ENCODE measurements around the gene GLP1R.

The GLP1R gene

DNA sequence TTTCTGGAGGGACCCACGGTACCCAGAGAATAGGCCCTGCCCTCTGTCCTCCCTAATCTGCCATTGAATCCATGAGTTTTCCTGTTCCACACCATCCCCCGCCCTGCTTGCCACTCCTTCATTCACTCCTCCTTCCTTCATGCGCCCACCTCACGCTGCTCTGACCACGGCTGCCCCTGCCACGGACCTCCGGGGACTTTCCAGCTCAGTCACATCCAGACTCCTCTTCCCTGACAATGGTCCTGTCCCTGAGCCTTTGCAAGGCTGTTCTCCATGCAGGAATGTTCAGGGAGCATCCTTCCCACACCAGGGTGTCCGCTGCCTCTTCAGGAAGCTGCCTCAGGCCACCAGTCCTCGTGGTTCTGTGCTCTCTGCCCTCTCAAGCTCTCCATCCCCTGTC lies 25.9 kb downstream of the GLP1R start:
- no peak overlapping the region for H2AFZ ChIP-seq (ENCODE audit: low read length)
- no peak overlapping the region for H3K9ac ChIP-seq (ENCODE audit: low read depth, low read length, poor library complexity, severe bottlenecking)
- no peaks in the 10 kb centered on the region for H3F3A ChIP-seq (ENCODE audit: low read depth)
- no peak overlapping the region for H3K4me2 ChIP-seq (ENCODE audit: low read depth, low read length, poor library complexity, severe bottlenecking)
- H3K79me2 ChIP-seq (ENCODE audit: insufficient read depth, low read length), result no peaks in the 10 kb centered on the region
- H3K4me3 ChIP-seq (ENCODE audit: low read length, poor library complexity, severe bottlenecking), result no peak overlapping the region
- no peak for TF ChIP-seq EZH2phosphoT487 (IDR thresholded peaks at IDR 0.05; ENCODE audit: borderline replicate concordance)
- TF ChIP-seq, protein P1, sequence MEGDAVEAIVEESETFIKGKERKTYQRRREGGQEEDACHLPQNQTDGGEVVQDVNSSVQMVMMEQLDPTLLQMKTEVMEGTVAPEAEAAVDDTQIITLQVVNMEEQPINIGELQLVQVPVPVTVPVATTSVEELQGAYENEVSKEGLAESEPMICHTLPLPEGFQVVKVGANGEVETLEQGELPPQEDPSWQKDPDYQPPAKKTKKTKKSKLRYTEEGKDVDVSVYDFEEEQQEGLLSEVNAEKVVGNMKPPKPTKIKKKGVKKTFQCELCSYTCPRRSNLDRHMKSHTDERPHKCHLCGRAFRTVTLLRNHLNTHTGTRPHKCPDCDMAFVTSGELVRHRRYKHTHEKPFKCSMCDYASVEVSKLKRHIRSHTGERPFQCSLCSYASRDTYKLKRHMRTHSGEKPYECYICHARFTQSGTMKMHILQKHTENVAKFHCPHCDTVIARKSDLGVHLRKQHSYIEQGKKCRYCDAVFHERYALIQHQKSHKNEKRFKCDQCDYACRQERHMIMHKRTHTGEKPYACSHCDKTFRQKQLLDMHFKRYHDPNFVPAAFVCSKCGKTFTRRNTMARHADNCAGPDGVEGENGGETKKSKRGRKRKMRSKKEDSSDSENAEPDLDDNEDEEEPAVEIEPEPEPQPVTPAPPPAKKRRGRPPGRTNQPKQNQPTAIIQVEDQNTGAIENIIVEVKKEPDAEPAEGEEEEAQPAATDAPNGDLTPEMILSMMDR (conservative IDR thresholded peaks at IDR 0.05; ENCODE audit: low read length), result no peak
- no peaks in the 10 kb centered on the region for H4K20me1 ChIP-seq (ENCODE audit: insufficient read depth, low read length, poor library complexity, severe bottlenecking)
- no peaks in the 10 kb centered on the region for H3K9me3 ChIP-seq (ENCODE audit: insufficient read depth, low read depth, low read length)
- H3K9me2 ChIP-seq (replicated peaks; ENCODE audit: low read depth, low read length), result no peaks in the 10 kb centered on the region
- no peaks in the 10 kb centered on the region for H3K27me3 ChIP-seq (ENCODE audit: insufficient read depth, low read length, poor library complexity, severe bottlenecking)
- H3K4me1 ChIP-seq (ENCODE audit: insufficient read depth, low read length, poor library complexity, severe bottlenecking), result peaks cover 3% of the 10 kb centered on the region
- H3K36me3 ChIP-seq (ENCODE audit: insufficient read depth, low read length), result no peaks in the 10 kb centered on the region

DNA sequence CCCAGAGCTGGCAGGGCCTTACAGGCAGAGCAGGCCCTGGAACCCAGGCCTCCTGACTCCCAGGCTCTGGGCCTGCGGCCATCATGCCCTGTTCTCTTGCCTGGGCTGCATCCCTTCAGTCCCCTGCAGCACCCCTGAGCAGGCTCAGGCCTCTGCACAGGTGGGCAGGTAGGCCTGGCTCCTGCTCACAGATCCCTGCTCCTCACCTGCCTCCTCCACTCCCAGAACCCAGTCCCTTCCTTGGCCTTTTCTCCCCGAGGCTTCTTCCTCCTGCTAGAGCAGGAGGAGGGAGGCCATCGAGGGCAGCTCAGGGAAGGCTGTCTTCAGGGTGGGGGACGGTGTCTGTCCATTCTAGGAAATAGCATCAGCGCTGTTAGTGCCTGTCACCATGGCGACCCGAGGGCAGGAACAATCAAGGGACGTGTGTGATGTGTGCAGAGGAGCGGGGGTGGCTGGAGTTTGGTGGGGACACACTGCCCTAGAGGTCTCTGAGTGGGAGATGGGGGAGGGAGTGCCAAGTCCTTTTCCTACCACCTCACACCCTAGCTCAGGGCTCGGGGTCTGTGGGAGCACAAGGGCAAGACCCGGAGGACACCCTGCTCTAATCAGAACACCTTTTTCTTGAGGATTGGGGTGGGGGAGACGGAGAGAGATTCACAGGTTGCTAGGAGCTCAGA lies 26.6 kb downstream of the GLP1R start:
- no peaks in the 10 kb centered on the region for H4K20me1 ChIP-seq (ENCODE audit: insufficient read depth, low read length, poor library complexity, severe bottlenecking)
- no peaks in the 10 kb centered on the region for H3K9me3 ChIP-seq (ENCODE audit: insufficient read depth, low read depth, low read length)
- no peaks in the 10 kb centered on the region for H3K36me3 ChIP-seq (ENCODE audit: insufficient read depth, low read length)
- H3K9ac ChIP-seq (ENCODE audit: low read depth, low read length, poor library complexity, severe bottlenecking), result no peak overlapping the region
- H3K4me1 ChIP-seq (ENCODE audit: insufficient read depth, low read length, poor library complexity, severe bottlenecking), result peaks cover 3% of the 10 kb centered on the region
- H3K4me2 ChIP-seq (ENCODE audit: low read depth, low read length, poor library complexity, severe bottlenecking), result no peak overlapping the region
- no peak overlapping the region for H2AFZ ChIP-seq (ENCODE audit: low read length)
- H3K27me3 ChIP-seq (ENCODE audit: insufficient read depth, low read length, poor library complexity, severe bottlenecking), result no peaks in the 10 kb centered on the region
- no peaks in the 10 kb centered on the region for H3F3A ChIP-seq (ENCODE audit: low read depth)
- H3K9me2 ChIP-seq (replicated peaks; ENCODE audit: low read depth, low read length), result no peaks in the 10 kb centered on the region
- TF ChIP-seq, protein P1 (conservative IDR thresholded peaks at IDR 0.05; ENCODE audit: low read length), result no peak
- TF ChIP-seq EZH2phosphoT487 (IDR thresholded peaks at IDR 0.05; ENCODE audit: borderline replicate concordance), result no peak
- H3K4me3 ChIP-seq (ENCODE audit: low read length, poor library complexity, severe bottlenecking), result no peak overlapping the region
- no peaks in the 10 kb centered on the region for H3K79me2 ChIP-seq (ENCODE audit: insufficient read depth, low read length)

DNA sequence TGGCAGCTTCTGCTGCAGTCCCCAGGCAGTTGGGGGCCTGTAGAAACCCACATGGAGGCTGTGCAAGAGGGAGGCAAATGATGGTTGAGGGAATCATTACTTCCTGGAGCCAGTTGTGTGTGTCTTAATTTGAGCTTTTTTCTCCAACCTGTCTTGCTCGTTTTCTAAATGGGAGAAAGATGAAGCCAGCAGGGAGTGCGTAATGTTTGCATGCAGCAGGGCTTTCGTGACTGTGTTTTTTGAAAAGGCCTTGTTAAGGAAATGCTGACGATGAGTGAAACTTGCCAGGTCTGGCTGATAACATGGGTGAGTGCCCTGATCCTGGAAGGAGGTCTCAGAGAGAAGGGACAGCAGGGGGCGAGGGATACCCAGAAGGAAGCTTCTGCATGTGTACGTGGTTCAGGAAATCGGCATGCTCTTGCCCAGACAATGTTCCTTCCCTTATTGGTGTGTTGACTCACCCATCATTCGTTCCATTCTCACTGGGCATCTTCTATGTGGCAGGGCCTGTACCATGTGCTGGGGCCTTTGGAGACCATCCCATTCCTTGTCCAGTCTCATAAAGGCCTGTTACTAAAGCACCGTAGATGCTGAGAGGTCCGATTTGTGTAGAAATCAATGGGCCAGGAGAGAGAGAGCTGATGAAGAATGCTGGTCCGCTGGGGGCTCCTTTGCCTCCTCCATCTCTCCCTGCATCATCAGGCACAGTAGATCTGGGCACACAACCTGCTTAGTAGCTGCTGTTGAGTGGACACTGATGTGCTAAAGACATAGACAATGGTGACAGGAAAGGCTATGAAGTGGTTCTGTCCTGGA lies 27.4 kb downstream of the GLP1R start:
- Histone ChIP-seq H3K9ac (ENCODE audit: low read depth, low read length, poor library complexity, severe bottlenecking) (no peak overlapping the region), H3K9me2 (replicated peaks; ENCODE audit: low read depth, low read length) (no peaks in the 10 kb centered on the region), H3F3A (ENCODE audit: low read depth) (no peaks in the 10 kb centered on the region), H3K36me3 (ENCODE audit: insufficient read depth, low read length) (no peaks in the 10 kb centered on the region), H3K4me3 (ENCODE audit: low read length, poor library complexity, severe bottlenecking) (no peak overlapping the region), H3K4me1 (ENCODE audit: insufficient read depth, low read length, poor library complexity, severe bottlenecking) (peaks cover 3% of the 10 kb centered on the region), H2AFZ (ENCODE audit: low read length) (no peak overlapping the region), H3K27me3 (ENCODE audit: insufficient read depth, low read length, poor library complexity, severe bottlenecking) (no peaks in the 10 kb centered on the region), H4K20me1 (ENCODE audit: insufficient read depth, low read length, poor library complexity, severe bottlenecking) (no peaks in the 10 kb centered on the region), H3K9me3 (ENCODE audit: insufficient read depth, low read depth, low read length) (no peaks in the 10 kb centered on the region), H3K4me2 (ENCODE audit: low read depth, low read length, poor library complexity, severe bottlenecking) (no peak overlapping the region), H3K79me2 (ENCODE audit: insufficient read depth, low read length) (no peaks in the 10 kb centered on the region)
- TF ChIP-seq EZH2phosphoT487 (IDR thresholded peaks at IDR 0.05; ENCODE audit: borderline replicate concordance), result no peak
- TF ChIP-seq, protein P1 (conservative IDR thresholded peaks at IDR 0.05; ENCODE audit: low read length), result no peak

All from Loucy (cell line).